ENCODE measurements around the gene PTGER1. TPM values are rescaled to one million over a fixed set of nuclear protein-coding genes. Genes with fewer than 3 reads are reported as not detected.

PTGER1 gene
- total and polyA plus RNA-seq, 2 of the 8 experiments (the other 6 are each of a cell fraction or from before 2014, with no cell fraction given) = 0.20 to 0.41 TPM

DNA sequence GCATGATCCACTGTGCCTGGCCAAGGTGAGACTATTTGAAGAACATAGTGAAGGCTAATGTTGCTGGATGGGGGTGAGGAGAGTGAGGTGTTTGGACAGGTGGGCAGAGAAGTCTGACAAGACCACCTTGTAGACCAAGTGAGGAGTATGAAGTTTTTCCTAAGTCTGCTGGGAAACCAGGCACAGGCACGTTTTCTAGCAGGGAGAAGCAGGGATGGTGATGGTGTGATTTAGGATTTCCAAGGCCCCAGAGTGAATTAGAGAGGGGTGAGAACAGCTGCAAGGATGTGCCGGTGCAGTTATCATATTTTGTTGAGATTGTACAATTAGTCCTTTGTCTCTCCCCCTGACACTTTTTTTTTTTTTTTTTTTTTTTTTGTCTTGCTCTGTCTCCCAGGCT lies 47.7 kb downstream of the PTGER1 start (continued):
- no peak for TF ChIP-seq ZNF274 (IDR thresholded peaks at IDR 0.05; ENCODE audit: borderline replicate concordance, extremely low read depth, low read length)
